ENCODE data around the gene ITPR3.
A peak's percentile ranks its signal among the peaks of the same experiment; 100 is the strongest.

The ITPR3 gene

GRCh38 chr6:33737267-33738026, 116.3 kb downstream of the ITPR3 start:
- no peak for DNase-seq (ENCODE audit: low spot score)

GRCh38 chr6:33738153-33738552, 117.0 kb downstream of the ITPR3 start:
- no peak for DNase-seq (ENCODE audit: low spot score)

- DNase-seq (ENCODE audit: low spot score), result no peak
Observed at GRCh38 chr6:33738879-33739278, 117.8 kb downstream of the ITPR3 start.

GRCh38 chr6:33739571-33739970, 118.4 kb downstream of the ITPR3 start:
- DNase-seq (ENCODE audit: low spot score), result no peak

- peak; percentile 49 for DNase-seq (ENCODE audit: low spot score)
Observed at GRCh38 chr6:33740204-33740608, 119.1 kb downstream of the ITPR3 start.

- no peak for DNase-seq (ENCODE audit: low spot score)
Observed at GRCh38 chr6:33740794-33741193, 119.7 kb downstream of the ITPR3 start.

GRCh38 chr6:33742092-33742491, 121.0 kb downstream of the ITPR3 start:
- no peak for DNase-seq (ENCODE audit: low spot score)

GRCh38 chr6:33742837-33743236, 121.7 kb downstream of the ITPR3 start:
- no peak for DNase-seq (ENCODE audit: low spot score)

GRCh38 chr6:33744001-33744848, 123.1 kb downstream of the ITPR3 start:
- peak; percentile 82 for DNase-seq (ENCODE audit: low spot score)

GRCh38 chr6:33744895-33745546, 123.9 kb downstream of the ITPR3 start:
- DNase-seq (ENCODE audit: low spot score), result no peak

GRCh38 chr6:33745548-33745947, 124.4 kb downstream of the ITPR3 start:
- no peak for DNase-seq (ENCODE audit: low spot score)
